ENCODE results near the gene DGKD. TPM values are rescaled to one million over a fixed set of nuclear protein-coding genes. Genes with fewer than 3 reads are reported as not detected.
A peak's percentile ranks its signal among the peaks of the same experiment; 100 is the strongest.

DGKD gene
- total RNA-seq, 2 donors from 2014 or later, result 148 to 170 TPM

- Mint-ChIP-seq H3K4me1 (peaks cover 69% of the 10 kb centered on the region), H3K4me3 (no peak overlapping the region), H3K27ac (peak overlapping the region; percentile 53), H3K36me3 (ENCODE audit: low read depth) (peaks cover 9% of the 10 kb centered on the region), H3K27me3 (no peaks in the 10 kb centered on the region)
- ATAC-seq (no peak), DNase-seq (no peak)
- H3K9me3 ChIP-seq (ENCODE audit: control insufficient read depth, low read length, poor library complexity, severe bottlenecking), result no peaks in the 10 kb centered on the region
Observed at GRCh38 chr2:233428008-233428407, 73.7 kb downstream of the DGKD start.

GRCh38 chr2:233428438-233428837 lies 74.1 kb downstream of the DGKD start:
- peaks cover 64% of the 10 kb centered on the region for H3K4me1 Mint-ChIP-seq
- no peak overlapping the region for H3K4me3 Mint-ChIP-seq
- ATAC-seq (no peak), DNase-seq (no peak)
- no peaks in the 10 kb centered on the region for H3K27me3 Mint-ChIP-seq
- no peaks in the 10 kb centered on the region for H3K9me3 ChIP-seq (ENCODE audit: control insufficient read depth, low read length, poor library complexity, severe bottlenecking)
- peak overlapping the region; percentile 53 for H3K27ac Mint-ChIP-seq
- H3K36me3 Mint-ChIP-seq (ENCODE audit: low read depth), result peaks cover 9% of the 10 kb centered on the region

DNA sequence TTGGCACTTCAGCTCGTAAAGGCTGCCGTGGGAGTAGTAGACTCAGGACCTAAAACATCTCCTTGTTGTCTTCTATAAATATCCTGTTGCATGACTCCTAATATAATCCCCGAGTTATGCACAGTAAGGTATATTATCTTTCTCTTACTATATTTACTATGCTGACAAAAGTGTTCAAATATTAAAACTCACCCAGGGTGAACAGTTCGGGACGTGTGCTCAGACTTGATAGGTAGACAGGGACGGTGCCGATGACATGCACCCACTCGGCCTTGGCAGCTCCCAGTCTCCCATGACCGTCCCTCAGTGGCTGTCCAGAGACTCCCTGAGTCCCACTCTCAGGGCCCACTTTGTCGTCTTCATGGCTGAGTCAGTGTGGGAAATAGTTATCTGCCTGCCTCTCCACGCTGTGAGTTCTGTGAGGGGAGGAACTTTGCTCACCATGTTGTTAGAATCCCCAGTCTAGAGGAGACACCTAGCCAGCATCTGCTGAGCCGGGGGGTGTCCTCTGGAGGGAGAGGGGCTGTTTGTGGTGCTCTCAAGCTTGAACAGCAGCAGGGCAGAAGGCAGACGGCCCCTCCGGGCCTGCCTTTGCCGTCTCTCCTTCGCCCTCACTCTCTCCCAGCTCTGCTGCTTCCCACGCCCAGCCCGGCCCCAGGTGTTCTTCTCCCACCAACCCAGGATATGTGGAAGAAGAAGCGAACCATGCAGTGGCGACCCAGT lies 75.0 kb downstream of the DGKD start:
- Mint-ChIP-seq H3K4me3 (peak overlapping the region; percentile 60), H3K27ac (peak overlapping the region; percentile 83), H3K36me3 (ENCODE audit: low read depth) (peaks cover 4% of the 10 kb centered on the region), H3K27me3 (no peaks in the 10 kb centered on the region), H3K4me1 (peaks cover 58% of the 10 kb centered on the region)
- H3K9me3 ChIP-seq (ENCODE audit: control insufficient read depth, low read length, poor library complexity, severe bottlenecking), result no peaks in the 10 kb centered on the region
- DNase-seq, result no peak
- no peak for ATAC-seq

DNA sequence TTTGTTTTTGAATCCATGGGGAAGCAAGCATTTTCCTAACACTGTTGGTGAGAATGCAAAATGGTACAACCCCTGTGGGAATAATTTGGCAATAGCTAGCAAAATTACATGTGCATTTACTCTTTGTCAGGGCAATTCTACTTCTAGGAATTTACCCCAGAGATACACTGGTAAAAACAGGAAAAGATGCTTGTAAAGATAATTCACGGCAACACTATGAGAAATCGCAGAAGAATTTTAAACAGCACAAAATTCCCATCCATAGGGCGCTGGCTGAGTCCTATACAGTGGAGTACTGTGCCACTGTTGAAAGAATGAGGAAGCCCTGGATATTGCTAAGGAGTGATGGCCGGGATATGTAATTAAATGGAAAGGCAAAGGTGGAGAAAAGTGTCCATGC lies 75.8 kb downstream of the DGKD start:
- Mint-ChIP-seq H3K4me1 (peaks cover 54% of the 10 kb centered on the region), H3K36me3 (ENCODE audit: low read depth) (peaks cover 3% of the 10 kb centered on the region), H3K4me3 (peak overlapping the region; percentile 60), H3K27ac (peak overlapping the region; percentile 83), H3K27me3 (no peaks in the 10 kb centered on the region)
- ATAC-seq (no peak), DNase-seq (no peak)
- no peaks in the 10 kb centered on the region for H3K9me3 ChIP-seq (ENCODE audit: control insufficient read depth, low read length, poor library complexity, severe bottlenecking)

DNA sequence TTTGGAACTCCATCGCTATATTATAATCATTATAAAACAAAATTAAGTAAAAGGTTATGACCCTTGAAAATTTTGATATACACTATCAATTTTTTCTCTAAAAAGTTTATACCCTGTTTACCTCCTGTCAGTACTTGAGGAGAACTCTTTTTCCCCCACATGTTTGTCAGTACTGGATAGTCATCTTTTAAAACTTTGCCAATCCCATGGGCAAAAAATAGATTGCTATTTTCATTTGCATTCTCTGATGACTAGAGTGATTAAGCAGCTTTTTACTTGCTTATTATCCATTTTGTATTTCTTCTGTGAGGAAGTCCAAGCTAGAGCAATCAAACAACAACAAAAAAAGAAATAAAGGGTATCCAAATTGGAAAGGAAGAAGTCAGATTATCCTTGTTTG lies 76.4 kb downstream of the DGKD start:
- Mint-ChIP-seq H3K36me3 (ENCODE audit: low read depth) (peaks cover 3% of the 10 kb centered on the region), H3K27me3 (no peaks in the 10 kb centered on the region), H3K4me1 (peaks cover 52% of the 10 kb centered on the region), H3K27ac (peak overlapping the region; percentile 83), H3K4me3 (no peak overlapping the region)
- no peaks in the 10 kb centered on the region for H3K9me3 ChIP-seq (ENCODE audit: control insufficient read depth, low read length, poor library complexity, severe bottlenecking)
- DNase-seq (no peak), ATAC-seq (no peak)

DNA sequence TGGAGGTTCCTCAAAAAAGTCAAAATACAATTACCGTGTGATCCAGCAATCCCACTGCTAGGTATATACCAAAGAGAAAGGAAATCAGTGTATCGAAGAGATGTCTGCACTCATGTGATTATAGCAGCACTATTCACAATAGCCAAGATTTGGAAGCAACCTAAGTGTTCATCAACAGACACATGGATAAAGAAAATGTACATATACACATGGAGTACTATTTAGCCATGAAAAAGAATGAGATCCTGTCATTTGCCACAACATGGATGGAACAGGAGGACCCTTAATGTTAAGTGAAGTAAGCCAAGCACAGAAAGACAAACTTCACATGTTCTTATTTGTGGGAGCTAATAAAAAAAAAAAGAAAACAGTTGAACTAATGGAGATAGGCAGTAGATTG lies 78.7 kb downstream of the DGKD start:
- H3K4me3 Mint-ChIP-seq, result no peak overlapping the region
- ATAC-seq (no peak), DNase-seq (no peak)
- no peaks in the 10 kb centered on the region for H3K27me3 Mint-ChIP-seq
- H3K9me3 ChIP-seq (ENCODE audit: control insufficient read depth, low read length, poor library complexity, severe bottlenecking), result no peaks in the 10 kb centered on the region
- H3K36me3 Mint-ChIP-seq (ENCODE audit: low read depth), result peaks cover 2% of the 10 kb centered on the region
- H3K4me1 Mint-ChIP-seq, result peaks cover 33% of the 10 kb centered on the region
- H3K27ac Mint-ChIP-seq, result no peak overlapping the region

DNA sequence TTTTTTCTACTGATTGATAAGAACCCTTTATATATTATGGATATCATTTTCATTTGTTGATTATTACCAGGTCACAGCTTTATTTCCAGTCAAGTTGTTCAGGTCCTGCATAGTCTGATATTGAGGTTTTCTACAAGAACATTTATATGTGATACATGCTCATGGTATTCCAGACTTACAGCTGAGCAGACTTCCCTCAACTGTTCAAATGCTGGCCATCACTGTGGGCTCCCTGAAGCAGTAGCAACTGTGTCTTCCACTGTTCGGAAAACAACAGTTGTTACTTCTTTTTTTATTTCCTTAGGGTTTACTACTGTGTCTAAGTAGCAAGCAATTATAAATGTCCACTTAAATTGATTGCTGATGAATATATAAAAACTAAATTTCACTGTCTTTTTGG lies 79.5 kb downstream of the DGKD start:
- Mint-ChIP-seq H3K36me3 (ENCODE audit: low read depth) (peaks cover 2% of the 10 kb centered on the region), H3K4me3 (no peak overlapping the region), H3K27ac (peak overlapping the region; percentile 11), H3K4me1 (peaks cover 26% of the 10 kb centered on the region), H3K27me3 (no peaks in the 10 kb centered on the region)
- DNase-seq, result no peak
- H3K9me3 ChIP-seq (ENCODE audit: control insufficient read depth, low read length, poor library complexity, severe bottlenecking), result no peaks in the 10 kb centered on the region
- no peak for ATAC-seq

GRCh38 chr2:233434666-233435330 lies 80.5 kb downstream of the DGKD start:
- Mint-ChIP-seq H3K27ac (peak overlapping the region; percentile 60), H3K36me3 (ENCODE audit: low read depth) (peaks cover 9% of the 10 kb centered on the region), H3K4me3 (no peak overlapping the region), H3K27me3 (no peaks in the 10 kb centered on the region), H3K4me1 (peaks cover 18% of the 10 kb centered on the region)
- ATAC-seq (no peak), DNase-seq (no peak)
- no peaks in the 10 kb centered on the region for H3K9me3 ChIP-seq (ENCODE audit: control insufficient read depth, low read length, poor library complexity, severe bottlenecking)

GRCh38 chr2:233435436-233436190 lies 81.3 kb downstream of the DGKD start:
- Mint-ChIP-seq H3K27ac (peak overlapping the region; percentile 60), H3K27me3 (no peaks in the 10 kb centered on the region), H3K4me3 (no peak overlapping the region), H3K4me1 (peaks cover 12% of the 10 kb centered on the region), H3K36me3 (ENCODE audit: low read depth) (peaks cover 10% of the 10 kb centered on the region)
- DNase-seq (no peak), ATAC-seq (no peak)
- no peaks in the 10 kb centered on the region for H3K9me3 ChIP-seq (ENCODE audit: control insufficient read depth, low read length, poor library complexity, severe bottlenecking)

GRCh38 chr2:233436191-233436581 lies 81.9 kb downstream of the DGKD start:
- Mint-ChIP-seq H3K4me3 (no peak overlapping the region), H3K27me3 (no peaks in the 10 kb centered on the region), H3K4me1 (peaks cover 12% of the 10 kb centered on the region), H3K36me3 (ENCODE audit: low read depth) (peaks cover 10% of the 10 kb centered on the region), H3K27ac (peak overlapping the region; percentile 60)
- DNase-seq, result no peak
- ATAC-seq, result no peak
- H3K9me3 ChIP-seq (ENCODE audit: control insufficient read depth, low read length, poor library complexity, severe bottlenecking), result no peaks in the 10 kb centered on the region

DNA sequence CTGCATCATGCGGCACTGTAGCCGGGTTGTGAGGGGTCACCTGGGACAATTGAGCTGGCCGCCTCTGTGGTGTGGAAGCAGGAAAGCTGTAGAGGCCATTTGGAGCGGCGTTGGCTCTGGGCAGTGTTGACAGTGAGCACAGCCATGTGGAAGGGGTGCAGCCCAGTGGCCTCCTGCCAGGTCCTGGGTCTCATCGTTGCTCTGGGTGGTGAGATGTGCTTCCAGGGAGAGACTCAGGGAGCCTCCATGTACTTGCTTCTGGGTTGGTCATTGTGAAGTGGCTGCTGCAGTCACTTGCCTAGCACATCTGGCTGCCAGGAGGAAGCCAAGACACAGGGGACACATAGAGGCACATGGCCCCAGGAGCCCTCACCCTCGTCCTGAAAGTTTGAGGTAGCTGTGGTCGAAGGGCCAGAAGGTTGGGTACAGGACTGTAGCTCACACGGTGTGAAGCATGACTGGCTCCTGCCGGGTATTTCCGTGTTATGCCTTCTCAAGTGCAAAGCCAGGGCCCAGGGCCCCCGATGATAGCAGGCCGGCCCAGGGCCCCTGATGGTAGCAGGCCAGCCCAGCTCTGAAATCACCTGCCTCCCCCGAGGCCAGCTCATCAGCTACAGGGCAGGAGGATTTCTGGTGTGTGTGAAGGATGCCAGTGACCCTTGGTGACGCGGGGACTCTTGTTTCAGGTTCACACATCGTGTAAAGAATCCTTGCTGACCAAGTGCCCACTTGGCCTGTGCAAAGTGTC lies 82.6 kb downstream of the DGKD start:
- DNase-seq (no peak), ATAC-seq (no peak)
- H3K27ac Mint-ChIP-seq, result peak overlapping the region; percentile 60
- no peaks in the 10 kb centered on the region for H3K27me3 Mint-ChIP-seq
- no peaks in the 10 kb centered on the region for H3K9me3 ChIP-seq (ENCODE audit: control insufficient read depth, low read length, poor library complexity, severe bottlenecking)
- peaks cover 12% of the 10 kb centered on the region for H3K4me1 Mint-ChIP-seq
- no peak overlapping the region for H3K4me3 Mint-ChIP-seq
- peaks cover 10% of the 10 kb centered on the region for H3K36me3 Mint-ChIP-seq (ENCODE audit: low read depth)

- no peaks in the 10 kb centered on the region for H3K9me3 ChIP-seq (ENCODE audit: control insufficient read depth, low read length, poor library complexity, severe bottlenecking)
- ATAC-seq (no peak), DNase-seq (no peak)
- no peaks in the 10 kb centered on the region for H3K27me3 Mint-ChIP-seq
- peaks cover 12% of the 10 kb centered on the region for H3K4me1 Mint-ChIP-seq
- peaks cover 10% of the 10 kb centered on the region for H3K36me3 Mint-ChIP-seq (ENCODE audit: low read depth)
- H3K4me3 Mint-ChIP-seq, result no peak overlapping the region
- H3K27ac Mint-ChIP-seq, result peak overlapping the region; percentile 60
Observed at GRCh38 chr2:233437439-233437955, 83.2 kb downstream of the DGKD start.

Measured in T-helper 17 cell (primary cell).